H1 (cell line): Measurements from ENCODE around the gene ERH. TPM values are rescaled to one million over a fixed set of nuclear protein-coding genes. Genes with fewer than 3 reads are reported as not detected.

Experiments
- BCL11A ChIP-seq, 2 experiments: IDR thresholded peaks; one replicate each; pipeline ENCODE4 v1.6.1; 2011; ENCODE audit warnings: low read depth in 2 of 2, low read length in 2 of 2, mild to moderate bottlenecking in 2 of 2
- CREB1 ChIP-seq: IDR thresholded peaks from 2 replicates; pipeline ENCODE4 v1.6.1; 2012; ENCODE audit warnings: inconsistent platforms
- EGR1 ChIP-seq: IDR thresholded peaks from 2 replicates; pipeline ENCODE4 v1.6.1; 2011; ENCODE audit warnings: low read depth, low read length, borderline replicate concordance
- EP300 ChIP-seq, 2 experiments: IDR thresholded peaks; 1 replicate in 1 of 2; 2 replicates in 1 of 2; pipeline ENCODE4 v1.6.1; 2011 to 2012; ENCODE audit warnings: low read depth in 2 of 2, low read length in 2 of 2, mild to moderate bottlenecking in 2 of 2, borderline replicate concordance in 1 of 2, inconsistent platforms in 1 of 2, moderate library complexity in 1 of 2
- EZH2 ChIP-seq: fragments of 200-600 bp; sonication (generic); IDR thresholded peaks from 2 replicates; pipeline ENCODE4 v1.7.1; 2012; ENCODE audit warnings: low read depth, mild to moderate bottlenecking, moderate library complexity, low read length, inconsistent platforms; ENCODE audit not compliant: severe bottlenecking
- HDAC2 ChIP-seq, 2 experiments: fragments of 300-600 bp in 1 of 2; sonication (generic) in 1 of 2; IDR thresholded peaks; 2 replicates each; pipeline ENCODE4 v1.6.1; 2011 to 2012; ENCODE audit warnings: low read depth in 2 of 2, low read length in 2 of 2, mild to moderate bottlenecking in 2 of 2, moderate library complexity in 2 of 2, borderline replicate concordance in 1 of 2, inconsistent platforms in 1 of 2
- JUN ChIP-seq: IDR thresholded peaks from 2 replicates; pipeline ENCODE4 v1.6.1; 2011; ENCODE audit warnings: low read depth, mild to moderate bottlenecking, improper control_type of control experiment, low read length
- KDM1A ChIP-seq: fragments of 200-600, 300-600 bp; sonication (generic); IDR thresholded peaks from 2 replicates; pipeline ENCODE4 v1.7.1; 2016; ENCODE audit warnings: mild to moderate bottlenecking, low read length, borderline replicate concordance
- KDM5A ChIP-seq: fragments of 200-600 bp; IDR thresholded peaks from 2 replicates; pipeline ENCODE4 v1.7.1; 2012; ENCODE audit warnings: mild to moderate bottlenecking, low read length, inconsistent platforms, mixed read lengths
- MAFK ChIP-seq: IDR thresholded peaks from 2 replicates; pipeline ENCODE4 v1.6.1; 2012; ENCODE audit warnings: low read depth, mild to moderate bottlenecking, improper control_type of control experiment, low read length
- NANOG ChIP-seq: IDR thresholded peaks from 2 replicates; pipeline ENCODE4 v1.6.1; 2011; ENCODE audit warnings: low read length, low read depth, mild to moderate bottlenecking, inconsistent platforms; ENCODE audit not compliant: insufficient read depth, poor library complexity, severe bottlenecking
- PHF8 ChIP-seq: fragments of 200-600 bp; sonication (generic); conservative IDR thresholded peaks from 2 replicates; pipeline ENCODE4 v1.7.1; 2012; ENCODE audit warnings: low read depth, mild to moderate bottlenecking, inconsistent platforms, low read length, moderate library complexity
- RBBP5 ChIP-seq: IDR thresholded peaks from 2 replicates; pipeline ENCODE4 v1.7.1; 2012; ENCODE audit warnings: low read depth, mild to moderate bottlenecking, inconsistent platforms, low read length, moderate library complexity, borderline replicate concordance
- polyA plus RNA-seq, 7 experiments: library from polyadenylated mRNA; depleted of rRNA in 3 of 7; stranded (reverse) in 5 of 7; unstranded in 2 of 7; fragments of >200 nt in 5 of 7; fragments of 200-250 nt in 2 of 7; gene quantifications; 1 replicate in 5 of 7; 2 replicates in 1 of 7; 4 replicates in 1 of 7; pipeline versions ENCODE4 v1.2.1 to v1.2.3, GENCODE V29; 2011 to 2013; ENCODE audit warnings: missing spikeins in 2 of 7, mixed read lengths in 2 of 7
- total RNA-seq: library from RNA; stranded (reverse); fragmentation: NEBNext Ultra II Directional; extraction: Animal tissue kit (Norgen Biotek cat#: 25700); gene quantifications from 2 replicates; pipeline ENCODE4 v1.2.1, GENCODE V29; 2021
- TF ChIP-seq, protein P1 (sequence below): IDR thresholded peaks from 2 replicates; pipeline ENCODE4 v1.6.1; 2012; ENCODE audit warnings: inconsistent platforms
- TF ChIP-seq, protein P2 (sequence below): IDR thresholded peaks from 2 replicates; pipeline ENCODE4 v1.6.1; 2012; ENCODE audit warnings: low read length, inconsistent platforms
- TF ChIP-seq, protein P3 (sequence below): IDR thresholded peaks from 2 replicates; pipeline ENCODE4 v1.6.1; 2011; ENCODE audit warnings: low read depth, mild to moderate bottlenecking, low read length; ENCODE audit not compliant: insufficient read depth
- TF ChIP-seq, protein P4 (sequence below), 3 experiments: IDR thresholded peaks; 1 replicate in 2 of 3; 2 replicates in 1 of 3; pipeline versions ENCODE4 v1.5.1 to v1.6.1; 2011; ENCODE audit warnings: low read length in 3 of 3, mild to moderate bottlenecking in 3 of 3, inconsistent platforms in 2 of 3, low read depth in 1 of 3, moderate library complexity in 1 of 3; ENCODE audit not compliant: insufficient read depth in 1 of 3; ENCODE audit errors: control extremely low read depth in 1 of 3

Gene ERH
- total and polyA plus RNA-seq, 2 of the 8 experiments (the other 6 are each of a cell fraction or from before 2014, with no cell fraction given): 329 to 454 TPM

DNA sequence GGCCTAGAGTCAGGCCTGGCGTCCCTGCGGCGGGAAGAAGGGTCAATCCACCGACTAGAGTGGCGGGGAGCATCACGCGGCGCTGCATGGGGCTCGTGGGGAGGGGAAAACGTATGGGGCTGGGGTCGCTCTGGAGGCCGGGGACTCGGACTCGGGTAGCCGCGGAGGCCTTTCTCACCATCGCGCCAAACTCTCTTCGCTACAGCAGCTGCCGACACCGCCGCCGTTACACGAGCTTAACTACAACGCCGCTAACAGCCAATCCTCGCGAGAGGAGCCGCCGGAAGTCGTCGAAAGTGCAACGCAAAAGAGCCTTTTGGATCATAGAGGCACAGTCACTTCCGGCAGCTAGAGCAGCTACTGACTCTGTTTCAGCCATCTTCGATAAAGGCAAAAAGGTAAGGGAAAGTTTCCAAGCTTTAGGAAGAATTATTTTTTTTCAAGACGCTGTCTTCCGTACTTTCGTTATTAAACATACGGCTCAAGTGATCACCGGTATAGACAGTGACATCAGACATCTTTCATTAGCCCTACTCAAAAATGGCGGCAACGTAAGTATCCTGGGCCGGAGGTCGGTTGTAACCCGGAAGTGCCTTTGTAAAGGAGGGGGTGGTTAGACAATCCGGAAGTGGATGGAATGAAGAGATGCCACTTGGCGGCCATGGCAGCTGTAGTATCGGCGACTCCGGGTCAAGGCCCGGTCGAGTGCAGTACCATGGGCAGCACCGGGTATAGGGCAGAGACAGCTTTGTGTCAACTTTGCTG is at the start of gene ERH, which contains the start of gene SLC39A9 (continued):
- TF ChIP-seq, protein P1, sequence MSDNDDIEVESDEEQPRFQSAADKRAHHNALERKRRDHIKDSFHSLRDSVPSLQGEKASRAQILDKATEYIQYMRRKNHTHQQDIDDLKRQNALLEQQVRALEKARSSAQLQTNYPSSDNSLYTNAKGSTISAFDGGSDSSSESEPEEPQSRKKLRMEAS: no peak; the same call in 1 of the 2 replicates
- TF ChIP-seq, protein P2, sequence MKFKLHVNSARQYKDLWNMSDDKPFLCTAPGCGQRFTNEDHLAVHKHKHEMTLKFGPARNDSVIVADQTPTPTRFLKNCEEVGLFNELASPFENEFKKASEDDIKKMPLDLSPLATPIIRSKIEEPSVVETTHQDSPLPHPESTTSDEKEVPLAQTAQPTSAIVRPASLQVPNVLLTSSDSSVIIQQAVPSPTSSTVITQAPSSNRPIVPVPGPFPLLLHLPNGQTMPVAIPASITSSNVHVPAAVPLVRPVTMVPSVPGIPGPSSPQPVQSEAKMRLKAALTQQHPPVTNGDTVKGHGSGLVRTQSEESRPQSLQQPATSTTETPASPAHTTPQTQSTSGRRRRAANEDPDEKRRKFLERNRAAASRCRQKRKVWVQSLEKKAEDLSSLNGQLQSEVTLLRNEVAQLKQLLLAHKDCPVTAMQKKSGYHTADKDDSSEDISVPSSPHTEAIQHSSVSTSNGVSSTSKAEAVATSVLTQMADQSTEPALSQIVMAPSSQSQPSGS: peak; percentile 96
- TF ChIP-seq HDAC2 (IDR thresholded peaks at IDR 0.05; ENCODE audit: borderline replicate concordance in 1 of 2, low read depth in 2 of 2, low read length in 2 of 2) (peak in 1 of 2 experiments; percentile 90; a peak in 1 of 4 replicates), RBBP5 (0 out of 2 replicates have a peak, but pooled peaks have one; percentile 48), EP300 (IDR thresholded peaks at IDR 0.05; ENCODE audit: borderline replicate concordance in 1 of 2, low read depth in 2 of 2, low read length in 2 of 2) (0 out of 3 replicates have a peak, but pooled peaks of 1 of the 2 experiments have one; percentile 4), EZH2 (no peak), KDM5A (peak; percentile 64), CREB1 (peak; percentile 93), EGR1 (peak; percentile 70; the same call in 1 of the 2 replicates), KDM1A (no peak), NANOG (no peak), JUN (no peak), PHF8 (peak; percentile 86), BCL11A (IDR thresholded peaks at IDR 0.05; ENCODE audit: low read depth in 2 of 2, low read length in 2 of 2) (no peak), MAFK (no peak)
- TF ChIP-seq, protein P3, sequence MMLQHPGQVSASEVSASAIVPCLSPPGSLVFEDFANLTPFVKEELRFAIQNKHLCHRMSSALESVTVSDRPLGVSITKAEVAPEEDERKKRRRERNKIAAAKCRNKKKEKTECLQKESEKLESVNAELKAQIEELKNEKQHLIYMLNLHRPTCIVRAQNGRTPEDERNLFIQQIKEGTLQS: no peak
- TF ChIP-seq, protein P4, sequence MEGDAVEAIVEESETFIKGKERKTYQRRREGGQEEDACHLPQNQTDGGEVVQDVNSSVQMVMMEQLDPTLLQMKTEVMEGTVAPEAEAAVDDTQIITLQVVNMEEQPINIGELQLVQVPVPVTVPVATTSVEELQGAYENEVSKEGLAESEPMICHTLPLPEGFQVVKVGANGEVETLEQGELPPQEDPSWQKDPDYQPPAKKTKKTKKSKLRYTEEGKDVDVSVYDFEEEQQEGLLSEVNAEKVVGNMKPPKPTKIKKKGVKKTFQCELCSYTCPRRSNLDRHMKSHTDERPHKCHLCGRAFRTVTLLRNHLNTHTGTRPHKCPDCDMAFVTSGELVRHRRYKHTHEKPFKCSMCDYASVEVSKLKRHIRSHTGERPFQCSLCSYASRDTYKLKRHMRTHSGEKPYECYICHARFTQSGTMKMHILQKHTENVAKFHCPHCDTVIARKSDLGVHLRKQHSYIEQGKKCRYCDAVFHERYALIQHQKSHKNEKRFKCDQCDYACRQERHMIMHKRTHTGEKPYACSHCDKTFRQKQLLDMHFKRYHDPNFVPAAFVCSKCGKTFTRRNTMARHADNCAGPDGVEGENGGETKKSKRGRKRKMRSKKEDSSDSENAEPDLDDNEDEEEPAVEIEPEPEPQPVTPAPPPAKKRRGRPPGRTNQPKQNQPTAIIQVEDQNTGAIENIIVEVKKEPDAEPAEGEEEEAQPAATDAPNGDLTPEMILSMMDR (IDR thresholded peaks at IDR 0.05; ENCODE audit: control extremely low read depth in 1 of 3, insufficient read depth in 1 of 3, low read depth in 1 of 3, low read length in 3 of 3): no peak
